Stimulated activated CD4-positive, alpha-beta T cell treated with anti-CD3 and anti-CD28 coated beads, Interleukin-4, amount 100 ng/mL, for 24 hours (primary cell): ENCODE results near the gene ALOXE3.
"Not testable (repeated sequence)": the region's sequence is repeated elsewhere in the genome, so short reads cannot be mapped to it uniquely, and the experiment has no call there.

Experiments
- DNase-seq: peaks from one replicate; pipeline ENCODE4 v3.0.0-alpha.2; 2020

Gene ALOXE3

GRCh38 chr17:8087952-8088230, 30.4 kb downstream of the ALOXE3 start:
- no peak for DNase-seq

- no peak for DNase-seq
Measured at GRCh38 chr17:8087075-8087951, 31.0 kb downstream of the ALOXE3 start, which contains the start of gene ALOX12B. TSS of gene ALOX12B (minus strand) at chr17:8087716. CDS start at chr17:8087442, 274 bp downstream.

- no peak for DNase-seq
Measured at GRCh38 chr17:8084250-8084649, 34.1 kb downstream of the ALOXE3 start.

- DNase-seq = no peak
Measured at GRCh38 chr17:8082292-8082691, 36.0 kb downstream of the ALOXE3 start.

- DNase-seq = no peak
Measured at GRCh38 chr17:8081876-8082275, 36.4 kb downstream of the ALOXE3 start.

DNA sequence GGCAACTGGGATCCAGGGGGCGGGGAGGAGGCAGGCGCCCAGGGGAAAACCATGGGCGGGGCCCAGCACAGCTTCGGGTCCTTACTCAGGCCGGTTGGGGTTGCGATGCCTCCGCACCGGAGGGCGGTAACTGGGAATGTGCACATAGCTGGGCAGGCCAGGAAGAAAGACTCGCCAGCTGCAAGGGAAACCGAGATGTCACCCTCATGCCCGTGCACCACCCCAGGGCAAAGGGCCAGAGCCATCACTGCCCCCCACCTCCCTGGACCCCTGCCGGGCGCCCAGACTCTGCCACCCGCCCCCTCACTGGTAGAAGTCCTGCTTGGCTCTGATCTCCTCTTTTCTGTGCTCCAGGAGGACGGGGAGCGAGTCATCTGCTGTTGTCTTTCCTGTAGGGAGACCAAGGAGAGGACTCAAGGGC, 37.5 kb downstream of the ALOXE3 start:
- DNase-seq = no peak

DNA sequence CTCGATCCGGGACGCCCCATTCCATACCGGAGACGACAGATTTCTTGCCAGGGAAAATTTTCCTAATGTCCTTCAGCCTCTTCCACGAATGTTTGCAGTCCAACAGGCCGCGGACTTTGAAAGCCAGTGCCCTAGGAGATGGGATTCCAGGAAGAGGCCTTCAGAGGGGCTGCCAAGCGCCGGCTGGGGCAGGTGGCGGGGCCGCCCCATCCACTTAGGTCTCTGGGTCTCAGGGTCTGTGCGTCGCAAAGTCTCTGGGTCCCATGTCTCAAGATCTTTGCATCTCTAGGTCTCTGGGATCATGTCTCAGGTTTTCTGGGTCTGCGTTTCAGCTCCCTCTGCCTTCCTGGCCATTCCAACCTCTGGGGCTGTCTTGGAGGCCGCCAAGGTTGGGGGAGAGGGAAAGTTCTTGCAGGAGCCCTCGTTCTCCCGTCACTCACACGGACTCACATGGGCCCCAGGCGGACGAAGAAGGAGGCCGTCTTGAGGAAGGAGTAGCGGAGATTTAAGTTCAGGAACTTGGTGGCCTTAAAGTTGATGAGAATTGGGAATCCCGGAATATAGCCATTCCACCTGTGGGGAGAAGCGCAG, 38.0 kb downstream of the ALOXE3 start:
- no peak for DNase-seq

GRCh38 chr17:8079291-8080207, 38.8 kb downstream of the ALOXE3 start:
- DNase-seq = peak; percentile 82

DNA sequence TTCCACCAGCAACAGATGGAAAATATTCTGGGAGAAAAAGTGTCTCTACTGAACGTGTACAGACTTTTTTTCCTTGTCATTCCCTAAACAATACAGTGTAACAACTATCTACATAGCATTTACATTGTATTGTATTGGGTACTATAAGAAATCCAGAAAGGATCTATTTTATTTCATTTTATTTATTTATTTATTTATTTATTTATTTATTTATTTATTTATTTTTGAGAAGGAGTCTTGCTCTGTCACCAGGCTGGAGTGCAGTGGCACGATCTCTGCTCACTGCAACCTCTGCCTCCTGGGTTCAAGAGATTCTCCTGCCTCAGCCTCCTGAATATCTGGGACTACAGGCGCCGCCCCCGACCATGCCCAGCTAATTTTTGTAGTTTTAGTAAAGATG, 40.4 kb downstream of the ALOXE3 start:
- not testable (repeated sequence) for DNase-seq

- no peak for DNase-seq
Measured at GRCh38 chr17:8076502-8077266, 41.6 kb downstream of the ALOXE3 start.

- no peak for DNase-seq
Measured at GRCh38 chr17:8075574-8076342, 42.6 kb downstream of the ALOXE3 start.

DNA sequence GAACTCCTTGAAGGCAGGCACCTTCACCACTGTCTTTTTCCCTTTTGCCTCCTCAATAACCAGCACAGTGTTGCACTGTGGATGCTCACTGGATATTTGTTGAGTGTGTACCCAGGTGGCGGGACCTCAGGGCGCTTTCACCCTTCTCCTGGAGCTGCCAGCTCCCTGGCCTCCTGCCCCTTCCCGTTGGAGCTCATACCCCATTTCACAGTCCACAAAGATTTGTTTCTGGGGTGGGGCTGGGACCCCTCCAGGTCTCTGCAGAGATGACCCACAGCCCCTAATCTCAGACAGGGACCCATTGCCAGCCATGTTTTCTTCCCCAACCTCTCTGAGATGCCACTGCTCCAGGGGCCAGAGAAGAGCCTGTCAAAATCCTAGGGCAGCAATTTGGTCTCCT, 43.2 kb downstream of the ALOXE3 start:
- no peak for DNase-seq

- DNase-seq = no peak
Measured at GRCh38 chr17:8074554-8074953, 43.8 kb downstream of the ALOXE3 start.

GRCh38 chr17:8073627-8074484, 44.5 kb downstream of the ALOXE3 start:
- DNase-seq = peak; percentile 88

DNA sequence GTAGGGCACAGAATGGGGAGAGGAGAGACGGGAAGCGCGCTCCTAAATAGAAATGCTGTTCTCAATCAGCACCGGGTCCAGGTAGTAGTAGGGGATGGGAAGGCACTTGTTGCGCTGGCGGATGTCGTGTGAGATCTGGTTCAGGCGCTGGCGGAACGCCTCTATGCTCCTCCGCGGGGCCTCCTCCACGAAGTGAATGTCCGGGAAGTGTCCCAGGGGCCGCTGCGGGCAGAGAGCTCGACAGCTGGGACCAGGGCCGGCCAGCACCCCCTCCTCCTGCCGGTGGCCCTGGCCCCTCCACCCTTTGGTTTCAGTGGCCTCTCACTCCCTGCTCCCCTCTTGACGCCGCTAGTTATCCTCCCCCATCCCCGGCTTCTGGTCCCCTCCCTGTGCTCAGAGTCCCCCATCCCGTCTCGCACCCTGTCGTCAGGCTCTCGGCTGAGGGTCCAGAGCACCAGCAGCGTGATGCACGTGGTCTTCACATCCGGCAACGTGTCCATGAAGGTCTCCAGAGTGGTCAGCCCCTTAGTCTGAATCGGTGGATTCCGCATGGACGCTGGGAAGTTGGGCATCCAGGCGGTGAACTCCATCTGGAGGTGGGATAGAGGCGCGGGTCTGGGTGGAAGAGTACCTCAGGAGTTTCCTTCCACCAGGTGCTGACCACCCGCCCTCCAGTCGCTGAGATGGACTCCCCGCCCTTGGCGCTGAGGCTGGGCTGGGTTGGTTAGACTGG, 45.4 kb downstream of the ALOXE3 start:
- DNase-seq = peak; percentile 17

GRCh38 chr17:8072341-8072728, 46.0 kb downstream of the ALOXE3 start:
- no peak for DNase-seq

- no peak for DNase-seq
Measured at GRCh38 chr17:8071496-8071895, 46.8 kb downstream of the ALOXE3 start.

GRCh38 chr17:8069587-8069860, 48.8 kb downstream of the ALOXE3 start:
- no peak for DNase-seq

DNA sequence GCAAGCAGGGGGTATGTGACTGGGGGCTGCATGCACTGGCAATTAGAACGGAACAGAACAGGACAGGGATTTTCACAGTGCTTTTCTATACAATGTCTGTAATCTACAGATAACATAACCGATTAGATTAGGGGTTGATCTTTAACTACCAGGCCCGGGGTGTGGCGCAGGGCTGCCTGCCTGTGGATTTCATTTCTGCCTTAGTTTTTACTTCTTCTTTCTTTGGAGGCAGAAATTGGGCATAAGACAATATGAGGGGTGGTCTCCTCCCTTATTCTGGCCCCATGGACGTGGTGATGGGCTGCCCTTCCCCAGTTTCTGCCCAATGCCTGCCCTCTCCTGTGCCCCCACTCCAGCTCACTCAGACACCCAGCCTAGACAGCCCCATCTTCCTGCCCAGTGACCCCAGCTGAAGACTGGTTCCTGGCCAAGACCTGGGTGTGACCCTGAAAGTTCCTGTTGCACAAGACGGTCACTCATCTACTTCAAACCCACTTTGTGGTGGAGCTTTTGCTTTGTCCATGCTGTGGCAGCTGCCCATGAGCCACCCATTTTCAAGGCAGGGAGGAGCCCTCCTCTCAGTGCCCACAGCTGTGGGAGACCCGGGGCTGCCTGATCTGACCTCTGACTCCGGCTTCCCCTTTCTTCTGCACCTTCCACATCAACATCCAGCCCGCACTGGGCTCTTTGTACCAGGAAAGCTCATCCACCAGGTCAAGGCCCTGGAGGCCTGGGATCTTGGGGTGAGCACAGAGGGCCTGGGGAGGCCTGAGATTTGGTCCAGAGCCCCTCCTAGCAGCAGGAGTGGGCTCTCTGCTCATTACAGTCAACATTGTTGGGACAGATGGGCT, 49.4 kb downstream of the ALOXE3 start:
- DNase-seq = no peak

- DNase-seq = no peak
Measured at GRCh38 chr17:8067806-8068205, 50.5 kb downstream of the ALOXE3 start.
